GM19043 (cell line): ENCODE data around the gene ST6GAL2.

Source experiments
- ATAC-seq: cut with Tn5 transposase; IDR thresholded peaks from one replicate; pipeline ENCODE4 v1.9.1; 2021; ENCODE audit warnings: low read depth; ENCODE audit not compliant: unreplicated experiment

Gene ST6GAL2

GRCh38 chr2:106831241-106831640, 54.7 kb downstream of the ST6GAL2 start:
- ATAC-seq, result no peak

GRCh38 chr2:106830191-106830590, 55.8 kb downstream of the ST6GAL2 start:
- no peak for ATAC-seq

- ATAC-seq, result no peak
Observed at GRCh38 chr2:106828119-106828518, 57.8 kb downstream of the ST6GAL2 start.

- no peak for ATAC-seq
Observed at GRCh38 chr2:106827158-106827557, 58.8 kb downstream of the ST6GAL2 start.

GRCh38 chr2:106825161-106825560, 60.8 kb downstream of the ST6GAL2 start:
- no peak for ATAC-seq

GRCh38 chr2:106816974-106817373, 69.0 kb downstream of the ST6GAL2 start:
- ATAC-seq, result no peak

- ATAC-seq, result no peak
Observed at GRCh38 chr2:106812841-106813240, 73.1 kb downstream of the ST6GAL2 start.

- ATAC-seq, result no peak
Observed at GRCh38 chr2:106812383-106812782, 73.6 kb downstream of the ST6GAL2 start.

- no peak for ATAC-seq
Observed at GRCh38 chr2:106805716-106806115, 80.3 kb downstream of the ST6GAL2 start.

GRCh38 chr2:106804161-106804560, 81.8 kb downstream of the ST6GAL2 start:
- ATAC-seq, result no peak

GRCh38 chr2:106800976-106801655, 84.9 kb downstream of the ST6GAL2 start:
- ATAC-seq, result no peak

GRCh38 chr2:106800180-106800579, 85.8 kb downstream of the ST6GAL2 start:
- no peak for ATAC-seq

- ATAC-seq, result no peak
Observed at GRCh38 chr2:106798826-106799552, 87.0 kb downstream of the ST6GAL2 start.

GRCh38 chr2:106797494-106797893, 88.5 kb downstream of the ST6GAL2 start:
- no peak for ATAC-seq

GRCh38 chr2:106792671-106793070, 93.3 kb downstream of the ST6GAL2 start:
- ATAC-seq, result no peak

GRCh38 chr2:106789185-106789584, 96.8 kb downstream of the ST6GAL2 start:
- ATAC-seq, result no peak

- ATAC-seq, result no peak
Observed at GRCh38 chr2:106782681-106783080, 103.3 kb downstream of the ST6GAL2 start.

GRCh38 chr2:106781196-106781595, 104.8 kb downstream of the ST6GAL2 start:
- no peak for ATAC-seq

GRCh38 chr2:106771811-106772210, 114.2 kb downstream of the ST6GAL2 start:
- ATAC-seq, result no peak

GRCh38 chr2:106770986-106771385, 115.0 kb downstream of the ST6GAL2 start:
- no peak for ATAC-seq

GRCh38 chr2:106764614-106765013, 121.4 kb downstream of the ST6GAL2 start:
- no peak for ATAC-seq

- no peak for ATAC-seq
Observed at GRCh38 chr2:106759966-106760365, 126.0 kb downstream of the ST6GAL2 start.
